ENCODE results near the gene DARS1. TPM values are rescaled to one million over a fixed set of nuclear protein-coding genes. Genes with fewer than 3 reads are reported as not detected.

DARS1 gene
- total and polyA plus RNA-seq, 2 of the 13 experiments (the other 11 are each of a cell fraction or from before 2014, with no cell fraction given) = 149 to 230 TPM

DNA sequence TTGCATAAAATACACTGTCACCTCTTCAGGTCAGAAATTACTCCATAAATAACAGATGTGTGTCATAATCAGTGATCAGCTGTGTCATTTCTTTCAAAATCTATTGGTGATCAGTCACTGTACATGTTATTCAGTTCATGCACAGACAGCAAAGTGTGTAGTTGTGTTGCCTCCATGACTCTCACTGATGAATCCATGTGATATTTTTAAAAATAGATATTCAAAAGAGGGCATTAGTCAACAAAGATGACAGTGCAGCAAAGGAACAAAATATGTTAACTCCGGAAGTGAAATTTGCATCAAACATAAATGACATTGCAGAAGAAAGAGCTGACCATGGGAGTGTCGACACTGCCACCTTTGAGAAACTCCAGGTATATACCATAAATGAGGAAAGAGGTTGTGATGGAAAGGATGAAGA is 92.0 kb downstream of the DARS1 start:
- Histone ChIP-seq H3K79me2 (ENCODE audit: insufficient read depth, low read length) (no peaks in the 10 kb centered on the region), H3K27me3 (ENCODE audit: control insufficient read depth in 1 of 2, insufficient read depth in 2 of 2, low read length in 2 of 2) (no peaks in the 10 kb centered on the region; a peak in 1 of 5 replicates), H3K4me3 (replicated peaks in 1 of 3; ENCODE audit: insufficient read depth in 1 of 3, low read depth in 2 of 3, low read length in 3 of 3) (no peak overlapping the region), H4K20me1 (ENCODE audit: insufficient read depth, low read length) (no peaks in the 10 kb centered on the region), H3K9ac (ENCODE audit: insufficient read depth, low read depth, low read length) (no peak overlapping the region), H3K9me3 (ENCODE audit: low read length) (no peaks in the 10 kb centered on the region), H3K4me2 (ENCODE audit: low read depth, low read length) (no peak overlapping the region), H2AFZ (ENCODE audit: low read length) (no peak overlapping the region), H3K27ac (ENCODE audit: extremely low read length, insufficient read depth, low read length) (no peak overlapping the region), H3K4me1 (ENCODE audit: insufficient read depth, low read length) (no peaks in the 10 kb centered on the region), H3K36me3 (replicated peaks in 1 of 2; ENCODE audit: control insufficient read depth in 1 of 2, insufficient read depth in 2 of 2, low read length in 2 of 2) (no peaks in the 10 kb centered on the region)
- ATAC-seq (no peak), FAIRE-seq (no peak), DNase-seq (ENCODE audit: low spot score) (no peak)
- ChIA-PET CTCF (ENCODE audit: low intra/inter-chr PET ratio, low total read pairs) (no interaction called here), POLR2A (no interaction called here)
- WGBS (ENCODE audit: low lambda C conversion rate) = 53% methylated on average over 2 of the region's 2 CpGs
- in situ Hi-C loops (cut with HindIII; ENCODE audit: extremely low pct_ligation_motif_present, low pct_unique_long_range_greater_than_20kb) (no loop called here), intact Hi-C loops (cut with micrococcal nuclease; ENCODE audit: unreplicated experiment) (no loop called here)
- no TSS peak for BruUV-seq (replicated peaks)
- TF ChIP-seq ZNF792 (CRISPR knock-in tag; IDR thresholded peaks at IDR 0.05) (no peak), CHD4 (IDR thresholded peaks at IDR 0.05; ENCODE audit: borderline replicate concordance, low read length) (no peak), FOXJ3 (CRISPR knock-in tag; IDR thresholded peaks at IDR 0.05; ENCODE audit: borderline replicate concordance) (no peak), ZNF761 (CRISPR knock-in tag; conservative IDR thresholded peaks at IDR 0.05) (no peak), MBNL3 (CRISPR knock-in tag; conservative IDR thresholded peaks at IDR 0.05) (no peak), JARID2 (CRISPR knock-in tag; IDR thresholded peaks at IDR 0.05; ENCODE audit: insufficient replicate concordance) (no peak), XBP1 (CRISPR knock-in tag; IDR thresholded peaks at IDR 0.05) (no peak), ZFYVE20 (CRISPR knock-in tag; IDR thresholded peaks at IDR 0.05; ENCODE audit: borderline replicate concordance, low read depth) (no peak)
- TF ChIP-seq, protein P1, sequence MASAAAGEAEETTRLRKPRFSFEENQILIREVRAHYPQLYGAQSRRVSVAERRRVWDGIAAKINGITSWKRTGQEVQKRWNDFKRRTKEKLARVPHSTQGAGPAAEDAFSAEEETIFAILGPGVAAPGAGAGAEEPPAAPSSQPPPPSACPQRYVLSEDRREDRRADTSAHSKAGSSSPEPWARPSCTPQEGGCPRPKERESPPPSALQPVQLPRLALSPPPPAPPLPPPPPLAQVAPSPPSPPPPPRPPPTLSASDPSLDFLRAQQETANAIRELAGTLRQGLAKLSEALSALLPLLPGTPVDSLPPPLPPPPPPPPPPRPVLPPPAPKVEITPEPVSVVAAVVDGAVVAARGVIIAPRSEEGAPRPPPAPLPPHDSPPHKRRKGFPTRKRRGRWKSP (CRISPR knock-in tag; IDR thresholded peaks at IDR 0.05) = no peak
- TF ChIP-seq, protein P2, sequence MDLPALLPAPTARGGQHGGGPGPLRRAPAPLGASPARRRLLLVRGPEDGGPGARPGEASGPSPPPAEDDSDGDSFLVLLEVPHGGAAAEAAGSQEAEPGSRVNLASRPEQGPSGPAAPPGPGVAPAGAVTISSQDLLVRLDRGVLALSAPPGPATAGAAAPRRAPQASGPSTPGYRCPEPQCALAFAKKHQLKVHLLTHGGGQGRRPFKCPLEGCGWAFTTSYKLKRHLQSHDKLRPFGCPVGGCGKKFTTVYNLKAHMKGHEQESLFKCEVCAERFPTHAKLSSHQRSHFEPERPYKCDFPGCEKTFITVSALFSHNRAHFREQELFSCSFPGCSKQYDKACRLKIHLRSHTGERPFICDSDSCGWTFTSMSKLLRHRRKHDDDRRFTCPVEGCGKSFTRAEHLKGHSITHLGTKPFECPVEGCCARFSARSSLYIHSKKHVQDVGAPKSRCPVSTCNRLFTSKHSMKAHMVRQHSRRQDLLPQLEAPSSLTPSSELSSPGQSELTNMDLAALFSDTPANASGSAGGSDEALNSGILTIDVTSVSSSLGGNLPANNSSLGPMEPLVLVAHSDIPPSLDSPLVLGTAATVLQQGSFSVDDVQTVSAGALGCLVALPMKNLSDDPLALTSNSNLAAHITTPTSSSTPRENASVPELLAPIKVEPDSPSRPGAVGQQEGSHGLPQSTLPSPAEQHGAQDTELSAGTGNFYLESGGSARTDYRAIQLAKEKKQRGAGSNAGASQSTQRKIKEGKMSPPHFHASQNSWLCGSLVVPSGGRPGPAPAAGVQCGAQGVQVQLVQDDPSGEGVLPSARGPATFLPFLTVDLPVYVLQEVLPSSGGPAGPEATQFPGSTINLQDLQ (CRISPR knock-in tag; IDR thresholded peaks at IDR 0.05) = no peak
